GM12892 (cell line): ENCODE results near the gene CENPP.

Experiments
- POLR2A ChIP-seq: IDR thresholded peaks from 2 replicates; pipeline ENCODE4 v1.6.1; 2011; ENCODE audit warnings: low read depth, low read length, control low read depth
- POLR2AphosphoS5 ChIP-seq: IDR thresholded peaks from 2 replicates; pipeline ENCODE4 v1.6.1; 2011; ENCODE audit warnings: low read depth, low read length, control low read depth
- TAF1 ChIP-seq: IDR thresholded peaks from 2 replicates; pipeline ENCODE4 v1.6.1; 2011; ENCODE audit warnings: low read depth, mild to moderate bottlenecking, control low read depth, low read length, borderline replicate concordance

- TF ChIP-seq POLR2A (no peak), POLR2AphosphoS5 (no peak), TAF1 (no peak)
These were observed 137.6 kb downstream of the CENPP start for GRCh38 chr9:92463387-92463786.
